Right lung (tissue), 10 donors: Measurements from ENCODE around the gene EFHB. TPM values are rescaled to one million over a fixed set of nuclear protein-coding genes. Genes with fewer than 3 reads are reported as not detected.
"Not testable (repeated sequence)": the region's sequence is repeated elsewhere in the genome, so short reads cannot be mapped to it uniquely, and the experiment has no call there.

ENCODE experiments used
- DNase-seq, 2 donors: peaks; one replicate each; pipeline ENCODE4 v3.0.0-alpha.2; 2013
- long read RNA-seq, 8 donors: transcript quantifications; one replicate each; lab custom pipeline, GENCODE V29; 2026
- polyA plus RNA-seq, 5 donors: library from polyadenylated mRNA; unstranded; fragments of 120-200 nt; gene quantifications; one replicate each; pipeline versions ENCODE4 v1.2.1 to v1.2.3, GENCODE V29; 2013; ENCODE audit warnings: inconsistent platforms in 1 of 5, low replicate concordance in 1 of 5; ENCODE audit not compliant: insufficient read length in 5 of 5, insufficient read depth in 1 of 5

EFHB gene
- polyA plus RNA-seq = 1 to 10 TPM; 1.1 to 6.2 (median 3.6) TPM
- long read RNA-seq, donor 1, partial matches to known transcripts = 0 of 1 reads
- long read RNA-seq, donor 1, other reads (novel, unspliced or antisense) = 0 of 1 reads
- long read RNA-seq, donor 2 = 0 reads
- long read RNA-seq, donor 3 = 0 reads
- long read RNA-seq, donor 4, partial matches to known transcripts = 0 of 23 reads
- long read RNA-seq, donor 4, other reads (novel, unspliced or antisense) = 23 of 23 reads
- long read RNA-seq, donor 5 = 0 reads
- long read RNA-seq, donor 6 = 0 reads
- long read RNA-seq, donor 7 = 0 reads
- long read RNA-seq, donor 8 = 0 reads

GRCh38 chr3:19934098-19934566 lies at the start of gene EFHB:
TSS of gene EFHB (minus strand) at chr3:19934217. CDS start at chr3:19934018, 199 bp downstream.
- peak in 1 of 2 donors; percentile 19 for DNase-seq

- no peak for DNase-seq
These were observed 38.0 kb upstream of the EFHB start for GRCh38 chr3:19972054-19972453.

GRCh38 chr3:19970327-19970726 lies 36.3 kb upstream of the EFHB start:
- no peak for DNase-seq

- no peak for DNase-seq
These were observed 33.8 kb upstream of the EFHB start for GRCh38 chr3:19967812-19968211.

GRCh38 chr3:19967208-19967607 lies 33.2 kb upstream of the EFHB start:
- no peak for DNase-seq

- no peak for DNase-seq
These were observed 27.9 kb upstream of the EFHB start for GRCh38 chr3:19961960-19962359.

- DNase-seq = no peak
These were observed 26.7 kb upstream of the EFHB start for GRCh38 chr3:19960696-19961095.

GRCh38 chr3:19959505-19959904 lies 25.5 kb upstream of the EFHB start:
- no peak for DNase-seq

- not testable (repeated sequence) for DNase-seq
These were observed 23.3 kb upstream of the EFHB start for GRCh38 chr3:19957354-19957753.

- no peak for DNase-seq
These were observed 20.7 kb upstream of the EFHB start for GRCh38 chr3:19954676-19955075.

GRCh38 chr3:19950316-19950715 lies 16.3 kb upstream of the EFHB start:
- no peak for DNase-seq

GRCh38 chr3:19948226-19948591 lies 14.2 kb upstream of the EFHB start:
- no peak for DNase-seq

GRCh38 chr3:19947549-19948225 lies 13.7 kb upstream of the EFHB start:
- DNase-seq = peak; percentile 62 to 64

GRCh38 chr3:19946832-19947548 lies 13.0 kb upstream of the EFHB start, which contains the start of gene RAB5A:
TSS of gene RAB5A (plus strand) at chr3:19947097. CDS start at chr3:19950899, 3,802 bp downstream.
- peak; percentile 97 to 98 for DNase-seq

- peak in 1 of 2 donors; percentile 7 for DNase-seq
These were observed 12.2 kb upstream of the EFHB start for GRCh38 chr3:19945969-19946831.

- DNase-seq = no peak
These were observed 11.5 kb upstream of the EFHB start for GRCh38 chr3:19945534-19945933.

- DNase-seq = no peak
These were observed 6.6 kb upstream of the EFHB start for GRCh38 chr3:19940643-19941042.

GRCh38 chr3:19938295-19938627 lies 4.2 kb upstream of the EFHB start:
- DNase-seq = no peak

GRCh38 chr3:19937459-19938294 lies 3.7 kb upstream of the EFHB start:
- DNase-seq = no peak

GRCh38 chr3:19932422-19932821 lies 1.6 kb downstream of the EFHB start:
- DNase-seq = no peak

- DNase-seq = no peak
These were observed 2.2 kb downstream of the EFHB start for GRCh38 chr3:19931767-19932188.
